GM13977 (cell line): ENCODE results near the gene USP47.

ENCODE experiments used
- DNase-seq: peaks from one replicate; pipeline ENCODE4 v3.0.0; 2012; ENCODE audit warnings: low spot score
- in situ Hi-C: fragments of 300-500 bp; cut with MboI; formaldehyde crosslinking; loops from one replicate; pipeline ENCODE4 v1.12.0; 2022; ENCODE audit warnings: low sequenced_read_pairs, low pct_unique_long_range_greater_than_20kb, mixed read lengths, inconsistent platforms; ENCODE audit not compliant: unreplicated experiment
- TF ChIP-seq, protein P1 (sequence below): IDR thresholded peaks from 2 replicates; pipeline ENCODE4 v1.5.1; 2012; ENCODE audit warnings: mild to moderate bottlenecking, control low read depth; ENCODE audit not compliant: insufficient read depth; ENCODE audit errors: extremely low read depth, missing control alignments

The USP47 gene

GRCh38 chr11:11814614-11815452, 26.9 kb upstream of the USP47 start:
- in situ Hi-C loops: loop anchor here (25.0 kb wide), 1 partner anchor 222 kb away; no protein-coding TSS in a partner anchor
- TF ChIP-seq, protein P1, sequence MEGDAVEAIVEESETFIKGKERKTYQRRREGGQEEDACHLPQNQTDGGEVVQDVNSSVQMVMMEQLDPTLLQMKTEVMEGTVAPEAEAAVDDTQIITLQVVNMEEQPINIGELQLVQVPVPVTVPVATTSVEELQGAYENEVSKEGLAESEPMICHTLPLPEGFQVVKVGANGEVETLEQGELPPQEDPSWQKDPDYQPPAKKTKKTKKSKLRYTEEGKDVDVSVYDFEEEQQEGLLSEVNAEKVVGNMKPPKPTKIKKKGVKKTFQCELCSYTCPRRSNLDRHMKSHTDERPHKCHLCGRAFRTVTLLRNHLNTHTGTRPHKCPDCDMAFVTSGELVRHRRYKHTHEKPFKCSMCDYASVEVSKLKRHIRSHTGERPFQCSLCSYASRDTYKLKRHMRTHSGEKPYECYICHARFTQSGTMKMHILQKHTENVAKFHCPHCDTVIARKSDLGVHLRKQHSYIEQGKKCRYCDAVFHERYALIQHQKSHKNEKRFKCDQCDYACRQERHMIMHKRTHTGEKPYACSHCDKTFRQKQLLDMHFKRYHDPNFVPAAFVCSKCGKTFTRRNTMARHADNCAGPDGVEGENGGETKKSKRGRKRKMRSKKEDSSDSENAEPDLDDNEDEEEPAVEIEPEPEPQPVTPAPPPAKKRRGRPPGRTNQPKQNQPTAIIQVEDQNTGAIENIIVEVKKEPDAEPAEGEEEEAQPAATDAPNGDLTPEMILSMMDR: no peak
- DNase-seq: no peak

DNA sequence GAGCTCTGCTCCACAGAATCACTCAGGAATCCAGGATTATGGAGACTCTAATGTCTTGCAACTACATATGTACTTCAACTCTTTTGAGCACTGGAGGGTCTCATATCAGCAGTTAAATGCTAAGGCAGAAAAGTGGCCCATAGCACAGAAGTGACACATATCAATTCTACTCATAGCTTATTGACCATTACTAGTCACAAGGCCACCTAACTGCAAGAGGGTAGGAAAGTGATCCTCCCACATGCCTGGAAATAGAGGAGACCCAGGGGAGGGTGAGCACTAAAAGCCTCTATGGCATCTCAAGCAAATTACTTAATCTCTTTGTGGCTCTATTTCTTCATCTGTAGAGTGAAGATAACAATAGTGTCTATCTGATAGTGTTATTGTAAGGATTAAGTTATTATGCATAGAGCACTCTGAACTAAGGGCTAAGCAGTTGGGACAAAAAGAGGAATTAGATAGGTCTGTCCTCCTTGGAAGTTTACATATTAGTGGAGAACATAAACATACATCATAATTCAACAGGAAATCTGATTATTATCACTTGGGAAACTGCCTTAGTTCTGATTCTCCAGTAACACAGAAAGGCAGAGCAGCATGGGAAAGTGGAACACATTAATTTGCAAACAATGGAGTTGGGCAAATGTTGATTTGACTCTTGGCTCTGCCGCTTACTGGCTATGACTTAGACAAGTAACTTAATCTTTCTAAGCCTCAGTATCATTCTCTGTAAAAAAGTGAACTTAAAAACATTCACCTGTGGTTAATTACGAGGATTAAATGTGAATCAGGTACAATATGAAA, 25.1 kb upstream of the USP47 start:
- TF ChIP-seq, protein P1: no peak
- in situ Hi-C loops: loop anchor here (25.0 kb wide), 1 partner anchor 221 kb away; no protein-coding TSS in a partner anchor
- DNase-seq: no peak

GRCh38 chr11:11817957-11818356, 23.8 kb upstream of the USP47 start:
- DNase-seq: no peak
- in situ Hi-C loops: loop anchor here (25.0 kb wide), 1 partner anchor 219 kb away; no protein-coding TSS in a partner anchor
- TF ChIP-seq, protein P1: no peak

DNA sequence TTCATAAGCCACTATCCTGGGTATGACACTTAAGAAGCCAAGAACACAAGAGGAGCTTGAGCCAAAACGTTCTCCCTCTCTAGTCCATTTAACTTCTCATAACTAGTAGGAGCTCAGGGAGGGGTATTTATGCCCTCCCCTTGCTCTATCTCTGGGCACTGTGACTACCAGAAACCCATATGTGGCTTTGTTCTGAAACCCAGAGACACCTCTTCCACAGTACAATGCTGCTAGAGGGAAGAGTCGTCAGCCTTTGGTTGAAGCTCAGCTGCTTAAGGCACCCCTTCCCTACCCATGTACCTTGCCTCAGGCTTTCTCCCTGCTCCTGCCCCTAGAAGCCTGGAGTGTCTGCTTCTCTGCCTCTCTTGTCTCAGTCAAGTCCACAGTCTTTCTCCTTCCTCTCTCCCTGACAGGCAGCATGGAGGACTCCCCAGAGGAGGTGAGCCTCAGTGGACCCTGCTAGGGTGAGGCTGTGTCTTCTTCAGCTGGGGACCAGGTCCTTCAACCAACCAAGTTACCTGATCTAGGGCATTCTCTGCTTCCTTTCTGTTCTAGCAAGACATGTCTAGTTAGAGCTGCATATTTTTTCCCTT, 23.1 kb upstream of the USP47 start:
- TF ChIP-seq, protein P1: no peak
- in situ Hi-C loops: loop anchor here (25.0 kb wide), 1 partner anchor 219 kb away; no protein-coding TSS in a partner anchor
- DNase-seq: no peak

- in situ Hi-C loops: loop anchor here (25.0 kb wide), 1 partner anchor 215 kb away; no protein-coding TSS in a partner anchor
- TF ChIP-seq, protein P1: no peak
- no peak for DNase-seq
Measured at GRCh38 chr11:11821899-11822298, 19.9 kb upstream of the USP47 start.

GRCh38 chr11:11822946-11823345, 18.8 kb upstream of the USP47 start:
- no peak for DNase-seq
- TF ChIP-seq, protein P1: no peak
- in situ Hi-C loops: loop anchor here (25.0 kb wide), 1 partner anchor 214 kb away; no protein-coding TSS in a partner anchor
